NCI-H2227 (cell line): ENCODE measurements around the gene TRPV4.
A peak's percentile ranks its signal among the peaks of the same experiment; 100 is the strongest.

Experiments
- DNase-seq: peaks from one replicate; lab custom pipeline; 2025; ENCODE audit not compliant: unreplicated experiment; lab: John Stamatoyannopoulos, UW

TRPV4 gene

GRCh38 chr12:109741970-109742703, 91.1 kb downstream of the TRPV4 start:
- peak; percentile 74 for DNase-seq

- DNase-seq, result no peak
Observed at GRCh38 chr12:109741286-109741969, 91.8 kb downstream of the TRPV4 start.

GRCh38 chr12:109740694-109741245, 92.4 kb downstream of the TRPV4 start:
- DNase-seq, result no peak

GRCh38 chr12:109739747-109740693, 93.2 kb downstream of the TRPV4 start:
- peak; percentile 58 for DNase-seq

- no peak for DNase-seq
Observed at GRCh38 chr12:109738878-109739665, 94.1 kb downstream of the TRPV4 start.

GRCh38 chr12:109738209-109738608, 95.0 kb downstream of the TRPV4 start:
- DNase-seq, result no peak

- DNase-seq, result peak; percentile 73
Observed at GRCh38 chr12:109737631-109738030, 95.6 kb downstream of the TRPV4 start.

GRCh38 chr12:109737126-109737525, 96.1 kb downstream of the TRPV4 start:
- no peak for DNase-seq

- peak; percentile 86 for DNase-seq
Observed at GRCh38 chr12:109736552-109737108, 96.6 kb downstream of the TRPV4 start.

- no peak for DNase-seq
Observed at GRCh38 chr12:109735825-109736551, 97.2 kb downstream of the TRPV4 start.

GRCh38 chr12:109735051-109735521, 98.1 kb downstream of the TRPV4 start:
- no peak for DNase-seq

- DNase-seq, result peak; percentile 47
Observed at GRCh38 chr12:109734219-109735000, 98.8 kb downstream of the TRPV4 start.
